NCI-H1105 (cell line): ENCODE results near the gene TFPI.
"Not testable (repeated sequence)": the region's sequence is repeated elsewhere in the genome, so short reads cannot be mapped to it uniquely, and the experiment has no call there.

Experiments
- DNase-seq: peaks from one replicate; lab custom pipeline; 2025; lab: John Stamatoyannopoulos, UW

The TFPI gene

GRCh38 chr2:187554011-187554703, at the start of gene TFPI:
Gene TFPI (minus strand): TSS chr2:187554435. CDS start chr2:187503768, 50,667 bp downstream.
- no peak for DNase-seq

- no peak for DNase-seq
These were observed 40.6 kb upstream of the TFPI start for GRCh38 chr2:187594801-187595200.

GRCh38 chr2:187593697-187594096, 39.5 kb upstream of the TFPI start:
- no peak for DNase-seq

GRCh38 chr2:187593098-187593497, 38.9 kb upstream of the TFPI start:
- DNase-seq = no peak

GRCh38 chr2:187590175-187590574, 35.9 kb upstream of the TFPI start:
- DNase-seq = no peak

GRCh38 chr2:187586011-187586641, 31.9 kb upstream of the TFPI start:
- DNase-seq = no peak

GRCh38 chr2:187581125-187581896, 27.1 kb upstream of the TFPI start:
- DNase-seq = peak; percentile 35

GRCh38 chr2:187580462-187581124, 26.4 kb upstream of the TFPI start:
- peak; percentile 54 for DNase-seq

- DNase-seq = no peak
These were observed 23.1 kb upstream of the TFPI start for GRCh38 chr2:187577310-187577709.

- DNase-seq = no peak
These were observed 22.7 kb upstream of the TFPI start for GRCh38 chr2:187576906-187577305.

GRCh38 chr2:187575751-187576067, 21.5 kb upstream of the TFPI start:
- DNase-seq = no peak

GRCh38 chr2:187574969-187575750, 20.9 kb upstream of the TFPI start:
- no peak for DNase-seq

GRCh38 chr2:187573722-187574121, 19.5 kb upstream of the TFPI start:
- DNase-seq = no peak

- not testable (repeated sequence) for DNase-seq
These were observed 17.8 kb upstream of the TFPI start for GRCh38 chr2:187571996-187572395.

GRCh38 chr2:187569571-187569970, 15.3 kb upstream of the TFPI start:
- no peak for DNase-seq

GRCh38 chr2:187569042-187569441, 14.8 kb upstream of the TFPI start:
- DNase-seq = no peak

GRCh38 chr2:187567126-187567525, 12.9 kb upstream of the TFPI start:
- DNase-seq = no peak

- no peak for DNase-seq
These were observed 12.5 kb upstream of the TFPI start for GRCh38 chr2:187566712-187567111.

- peak; percentile 5 for DNase-seq
These were observed 12.0 kb upstream of the TFPI start for GRCh38 chr2:187566266-187566665.

- not testable (repeated sequence) for DNase-seq
These were observed 11.4 kb upstream of the TFPI start for GRCh38 chr2:187565618-187566017.

GRCh38 chr2:187556493-187556892, 2.3 kb upstream of the TFPI start:
- DNase-seq = not testable (repeated sequence)

- no peak for DNase-seq
These were observed 458 bp upstream of the TFPI start for GRCh38 chr2:187554704-187555082.
